IMR-90 (cell line): ENCODE results near the gene STEAP3. TPM values are rescaled to one million over a fixed set of nuclear protein-coding genes. Genes with fewer than 3 reads are reported as not detected.

Source experiments
- ATAC-seq: fragments of 200-7000 bp; cut with Tn5 transposase; 2 replicates; pipeline ENCODE4 v1.9.1; 2020; ENCODE audit warnings: low read depth, mild to moderate bottlenecking, moderate library complexity
- BruUV-seq: library from RNA; stranded (reverse); fragments of 400-500 nt; replicated peaks from 2 replicates; lab custom pipeline; 2021; lab: Mats Ljungman, UMichigan
- CTCF ChIA-PET: fragments of 300-600 bp; formaldehyde crosslinking; extraction: SDS; loops from one replicate; lab custom pipeline; 2021; ENCODE audit warnings: antibody characterized with exemption; lab: Yijun Ruan, JAX
- POLR2A ChIA-PET: fragments of 300-600 bp; sonication (Branson Sonifier 250); formaldehyde crosslinking; loops from one replicate; lab custom pipeline; 2022; ENCODE audit warnings: antibody characterized with exemption; ENCODE audit not compliant: unreplicated experiment; lab: Charles Lee
- DNase-seq: peaks from one replicate; pipeline ENCODE4 v3.0.0; 2013
- H2AFZ ChIP-seq: replicated peaks from 2 replicates; pipeline ENCODE3; 2013; ENCODE audit warnings: low read length, mild to moderate bottlenecking; ENCODE audit not compliant: poor library complexity
- H2AK5ac ChIP-seq: 2 replicates; pipeline ENCODE4 v1.6.1; 2013; ENCODE audit warnings: low read depth, low read length, inconsistent platforms
- H2AK9ac ChIP-seq: replicated peaks from 2 replicates; pipeline ENCODE3; 2013; ENCODE audit warnings: mild to moderate bottlenecking, low read depth, low read length, moderate library complexity; ENCODE audit not compliant: poor library complexity
- H2BK120ac ChIP-seq: 2 replicates; pipeline ENCODE4 v1.6.1; 2013; ENCODE audit warnings: low read depth, low read length, inconsistent platforms
- H2BK15ac ChIP-seq: 3 replicates; pipeline ENCODE4 v1.6.1; 2013; ENCODE audit warnings: low read depth, low read length, inconsistent platforms
- H2BK20ac ChIP-seq: 2 replicates; pipeline ENCODE4 v1.6.1; 2013; ENCODE audit warnings: low read depth, mild to moderate bottlenecking, inconsistent platforms, low read length, moderate library complexity
- H2BK5ac ChIP-seq: 2 replicates; pipeline ENCODE4 v1.6.1; 2013; ENCODE audit warnings: mild to moderate bottlenecking, low read depth, low read length, inconsistent platforms; ENCODE audit not compliant: poor library complexity, severe bottlenecking
- H3K14ac ChIP-seq: replicated peaks from 2 replicates; pipeline ENCODE4 v1.6.1; 2013; ENCODE audit warnings: low read depth, low read length, inconsistent platforms
- H3K18ac ChIP-seq: 2 replicates; pipeline ENCODE4 v1.6.1; 2013; ENCODE audit warnings: low read depth, low read length, control low read depth
- H3K23ac ChIP-seq: 2 replicates; pipeline ENCODE4 v1.6.1; 2013; ENCODE audit warnings: low read depth, low read length, inconsistent platforms
- H3K27ac ChIP-seq: 2 replicates; pipeline ENCODE4 v1.5.1; 2013; ENCODE audit warnings: mild to moderate bottlenecking, control low read depth, low read length; ENCODE audit not compliant: insufficient read depth
- H3K27me3 ChIP-seq: 2 replicates; pipeline ENCODE4 v1.6.1; 2013; ENCODE audit warnings: low read length; ENCODE audit not compliant: control insufficient read depth, insufficient read depth
- H3K36me3 ChIP-seq: 2 replicates; pipeline ENCODE4 v1.6.1; 2013; ENCODE audit warnings: low read length, mixed read lengths; ENCODE audit not compliant: control insufficient read depth, insufficient read depth
- H3K4ac ChIP-seq: 2 replicates; pipeline ENCODE4 v1.6.1; 2013; ENCODE audit warnings: low read depth, low read length, inconsistent platforms
- H3K4me1 ChIP-seq: 2 replicates; pipeline ENCODE4 v1.6.1; 2013; ENCODE audit warnings: low read length, mixed read lengths; ENCODE audit not compliant: control insufficient read depth, insufficient read depth
- H3K4me2 ChIP-seq: 2 replicates; pipeline ENCODE4 v1.6.1; 2013; ENCODE audit warnings: low read depth, mild to moderate bottlenecking, control low read depth, low read length, moderate library complexity
- H3K4me3 ChIP-seq: 2 replicates; pipeline ENCODE4 v1.5.1; 2013; ENCODE audit warnings: low read depth, mild to moderate bottlenecking, control low read depth, low read length, moderate library complexity; ENCODE audit not compliant: insufficient read depth
- H3K56ac ChIP-seq: 2 replicates; pipeline ENCODE4 v1.6.1; 2013; ENCODE audit warnings: low read length, inconsistent platforms; ENCODE audit not compliant: insufficient read depth; ENCODE audit errors: extremely low read depth
- H3K79me1 ChIP-seq, 2 experiments: 2 replicates each; pipeline ENCODE4 v1.6.1; 2013; ENCODE audit warnings: low read length in 2 of 2, inconsistent platforms in 1 of 2, low read depth in 1 of 2
- H3K9ac ChIP-seq: 2 replicates; pipeline ENCODE4 v1.6.1; 2013; ENCODE audit warnings: low read depth, low read length, control low read depth
- H3K9me1 ChIP-seq: 2 replicates; pipeline ENCODE4 v1.6.1; 2013; ENCODE audit warnings: low read length, inconsistent platforms; ENCODE audit not compliant: insufficient read depth
- H3K9me3 ChIP-seq: 2 replicates; pipeline ENCODE4 v1.6.1; 2013; ENCODE audit warnings: low read length; ENCODE audit not compliant: control insufficient read depth, insufficient read depth
- H4K20me1 ChIP-seq: 2 replicates; pipeline ENCODE4 v1.6.1; 2013; ENCODE audit warnings: low read length, inconsistent platforms; ENCODE audit not compliant: insufficient read depth
- H4K5ac ChIP-seq: 2 replicates; pipeline ENCODE4 v1.6.1; 2013; ENCODE audit warnings: mild to moderate bottlenecking, low read depth, low read length, control low read depth
- H4K8ac ChIP-seq, 2 experiments: 2 replicates each; pipeline ENCODE4 v1.6.1; 2013; ENCODE audit warnings: low read depth in 2 of 2, low read length in 2 of 2, control low read depth in 1 of 2, inconsistent platforms in 1 of 2
- H4K91ac ChIP-seq: 2 replicates; pipeline ENCODE4 v1.6.1; 2013; ENCODE audit warnings: low read depth, low read length, inconsistent platforms; ENCODE audit not compliant: insufficient read depth
- BHLHE40 ChIP-seq: fragments of 150-350 bp; IDR thresholded peaks from 2 replicates; pipeline ENCODE4 v1.6.1; 2016; ENCODE audit warnings: mild to moderate bottlenecking, low read depth, low read length
- CEBPB ChIP-seq: IDR thresholded peaks from 2 replicates; pipeline ENCODE4 v1.6.1; 2012; ENCODE audit warnings: low read depth, low read length, improper control_type of control experiment
- CHD1 ChIP-seq: IDR thresholded peaks from 2 replicates; pipeline ENCODE4 v1.6.1; 2012; ENCODE audit warnings: low read depth, low read length, improper control_type of control experiment
- CTCF ChIP-seq: conservative IDR thresholded peaks from 2 replicates; pipeline ENCODE4 v1.5.1; 2012; ENCODE audit warnings: mild to moderate bottlenecking, low read depth, low read length, improper control_type of control experiment
- ELK1 ChIP-seq: fragments of 150-350 bp; IDR thresholded peaks from 2 replicates; pipeline ENCODE4 v1.6.1; 2016; ENCODE audit warnings: low read depth, mild to moderate bottlenecking, low read length, moderate library complexity, borderline replicate concordance
- FOS ChIP-seq: fragments of 150-350 bp; IDR thresholded peaks from 2 replicates; pipeline ENCODE4 v1.6.1; 2016; ENCODE audit warnings: low read depth, low read length
- MAFK ChIP-seq: IDR thresholded peaks from 2 replicates; pipeline ENCODE4 v1.6.1; 2012; ENCODE audit warnings: low read depth, low read length, improper control_type of control experiment
- MXI1 ChIP-seq: IDR thresholded peaks from 2 replicates; pipeline ENCODE4 v1.6.1; 2012; ENCODE audit warnings: low read depth, mild to moderate bottlenecking, low read length, moderate library complexity, borderline replicate concordance
- NFE2L2 ChIP-seq: fragments of 150-350 bp; IDR thresholded peaks from 2 replicates; pipeline ENCODE4 v1.6.1; 2016; ENCODE audit warnings: low read depth, mild to moderate bottlenecking, low read length
- POLR2A ChIP-seq: IDR thresholded peaks from 2 replicates; pipeline ENCODE4 v1.6.1; 2012; ENCODE audit warnings: mild to moderate bottlenecking, low read depth, low read length
- RAD21 ChIP-seq: IDR thresholded peaks from 2 replicates; pipeline ENCODE4 v1.6.1; 2012; ENCODE audit warnings: low read length, improper control_type of control experiment
- RCOR1 ChIP-seq: IDR thresholded peaks from 2 replicates; pipeline ENCODE4 v1.6.1; 2012; ENCODE audit warnings: mild to moderate bottlenecking, low read length, improper control_type of control experiment; ENCODE audit not compliant: insufficient replicate concordance
- RFX5 ChIP-seq: IDR thresholded peaks from 2 replicates; pipeline ENCODE4 v1.8.0; 2012; ENCODE audit warnings: low read depth, mild to moderate bottlenecking, low read length, moderate library complexity
- SMC3 ChIP-seq: fragments of 150-350 bp; IDR thresholded peaks from 2 replicates; pipeline ENCODE4 v1.6.1; 2016; ENCODE audit warnings: low read depth, mild to moderate bottlenecking, antibody characterized with exemption, low read length, moderate library complexity
- USF2 ChIP-seq: fragments of 150-350 bp; IDR thresholded peaks from 2 replicates; pipeline ENCODE4 v1.6.1; 2017; ENCODE audit warnings: mild to moderate bottlenecking, antibody characterized with exemption, low read length, low read depth
- WGBS, 2 experiments: methylation state at CpG; one replicate each; pipeline versions ENCODE4 v1.1.5 to v1.1.7; 2013; ENCODE audit warnings: missing lambda C conversion rate in 2 of 2; ENCODE audit not compliant: insufficient read length in 1 of 2; ENCODE audit errors: extremely low coverage in 2 of 2; 5-methylcytosine and 5-hydroxymethylcytosine counted together
- dilution Hi-C: fragments of 300-500 bp; cut with HindIII; formaldehyde crosslinking; loops from one replicate; pipeline ENCODE4 v1.14.3; 2018; ENCODE audit warnings: low sequenced_read_pairs; ENCODE audit not compliant: unreplicated experiment
- in situ Hi-C: fragments of 300-500 bp; cut with MboI; formaldehyde crosslinking; loops from 3 replicates; pipeline ENCODE4 v1.14.3; 2019; ENCODE audit warnings: low sequenced_read_pairs, inconsistent platforms, mixed read lengths
- intact Hi-C: fragments of 100-400 bp; cut with micrococcal nuclease; formaldehyde crosslinking; loops from 2 replicates; pipeline ENCODE4 v1.10.0; 2022
- polyA plus RNA-seq, 3 experiments: library from polyadenylated mRNA; depleted of rRNA; stranded (reverse); fragments of >200 nt; gene quantifications; 2 replicates each; pipeline ENCODE4 v1.2.3, GENCODE V29; 2012; ENCODE audit warnings: low replicate concordance in 1 of 3
- total RNA-seq: library from RNA; depleted of rRNA; stranded (reverse); fragments of >200 nt; gene quantifications from 2 replicates; pipeline ENCODE4 v1.2.3, GENCODE V29; 2012

The STEAP3 gene
- total and polyA plus RNA-seq, 2 of the 4 experiments (the other 2 are of a cell fraction): 19.4 to 43.9 TPM

- H2AFZ ChIP-seq: no peak overlapping the region
- no CpG with 5 or more reads among the region's 5 CpGs for WGBS, 2 experiments
These were observed 87.7 kb downstream of the STEAP3 start for GRCh38 chr2:119311371-119311770.

More at GRCh38 chr2:119311371-119311770, 87.7 kb downstream of the STEAP3 start:
- H3K14ac ChIP-seq: no peak overlapping the region
- BruUV-seq: no TSS peak
- no peak overlapping the region for H3K56ac ChIP-seq
- no peak overlapping the region for H2BK5ac ChIP-seq
- H3K79me1 ChIP-seq: no peaks in the 10 kb centered on the region
- H3K4ac ChIP-seq: no peak overlapping the region
- no peak overlapping the region for H3K18ac ChIP-seq
- no peak overlapping the region for H3K9ac ChIP-seq
- ATAC-seq (no peak), DNase-seq (no peak)
- no peak overlapping the region for H3K4me2 ChIP-seq
- H4K8ac ChIP-seq: no peak overlapping the region
- no peak overlapping the region for H3K4me3 ChIP-seq
- CTCF ChIA-PET: interaction anchor here (0.7 kb wide), 1 partner anchor 21 kb away, joined by 3 read pairs; no protein-coding TSS in a partner anchor
- TF ChIP-seq ELK1: no peak
- TF ChIP-seq FOS: no peak
- TF ChIP-seq CTCF: no peak
- TF ChIP-seq RCOR1: no peak
- TF ChIP-seq USF2: no peak
- no peak for TF ChIP-seq RFX5
- no peak for TF ChIP-seq CEBPB
- no peak for TF ChIP-seq MXI1
- TF ChIP-seq BHLHE40: no peak
- no peak for TF ChIP-seq POLR2A
- TF ChIP-seq MAFK: no peak
- no peak for TF ChIP-seq NFE2L2
- no peak for TF ChIP-seq SMC3
- TF ChIP-seq RAD21: no peak
- no peak for TF ChIP-seq CHD1
- in situ Hi-C loops: no loop called here
- no peak overlapping the region for H3K27ac ChIP-seq
- H2AK9ac ChIP-seq: no peak overlapping the region
- no peak overlapping the region for H4K91ac ChIP-seq
- no peaks in the 10 kb centered on the region for H3K36me3 ChIP-seq
- no peaks in the 10 kb centered on the region for H4K20me1 ChIP-seq
- H3K9me1 ChIP-seq: no peaks in the 10 kb centered on the region
- no peak overlapping the region for H2BK120ac ChIP-seq
- no peak overlapping the region for H3K23ac ChIP-seq
- no peak overlapping the region for H2BK15ac ChIP-seq
- no peak overlapping the region for H2AK5ac ChIP-seq
- POLR2A ChIA-PET: no interaction called here
- intact Hi-C loops: no loop called here
- no peaks in the 10 kb centered on the region for H3K4me1 ChIP-seq
- dilution Hi-C loops: no loop called here
- no peaks in the 10 kb centered on the region for H3K9me3 ChIP-seq
- H2BK20ac ChIP-seq: no peak overlapping the region
- no peak overlapping the region for H4K5ac ChIP-seq
- H3K27me3 ChIP-seq: no peaks in the 10 kb centered on the region
